HepG2 (cell line): ENCODE results near the gene TXNRD2. TPM values are rescaled to one million over a fixed set of nuclear protein-coding genes. Genes with fewer than 3 reads are reported as not detected.

Experiments
- ATF7 ChIP-seq, 2 experiments: fragments of 450-650 bp in 1 of 2; sonication (generic) in 1 of 2; formaldehyde crosslinking in 1 of 2; IDR thresholded peaks; 2 replicates each; pipeline versions ENCODE4 v1.4.0 to v1.6.1; 2016 to 2020; ENCODE audit warnings: antibody characterized with exemption in 1 of 2, mild to moderate bottlenecking in 1 of 2, missing genetic modification reagents in 1 of 2
- FOXO1 ChIP-seq: sonication (generic); formaldehyde crosslinking; IDR thresholded peaks from 2 replicates; pipeline ENCODE4 v1.4.0; 2020; ENCODE audit warnings: missing genetic modification reagents
- HMGA1 ChIP-seq: sonication (generic); formaldehyde crosslinking; conservative IDR thresholded peaks from 2 replicates; pipeline ENCODE4 v1.4.0; 2020; ENCODE audit warnings: missing genetic modification reagents
- IRF2 ChIP-seq: IDR thresholded peaks from 2 replicates; pipeline ENCODE4 v1.6.1; 2018; ENCODE audit warnings: missing genetic modification reagents, missing compliant biosample characterization
- NRL ChIP-seq: sonication (generic); formaldehyde crosslinking; IDR thresholded peaks from 2 replicates; pipeline ENCODE4 v1.5.0; 2020; ENCODE audit warnings: missing genetic modification reagents, mild to moderate bottlenecking, moderate library complexity, borderline replicate concordance
- PAX8 ChIP-seq: sonication (generic); formaldehyde crosslinking; IDR thresholded peaks from 2 replicates; pipeline ENCODE4 v1.8.0; 2022; ENCODE audit warnings: mild to moderate bottlenecking, missing genetic modification reagents, borderline replicate concordance
- RBM22 ChIP-seq: fragments of 200-400 bp; formaldehyde crosslinking; optimal IDR thresholded peaks from 2 replicates; pipeline ENCODE3; 2017; ENCODE audit warnings: mild to moderate bottlenecking, low read length, moderate library complexity
- RFX5 ChIP-seq: IDR thresholded peaks from 2 replicates; pipeline ENCODE4 v1.6.1; 2011; ENCODE audit warnings: low read depth, low read length, improper control_type of control experiment
- SALL1 ChIP-seq: sonication (generic); formaldehyde crosslinking; IDR thresholded peaks from 2 replicates; pipeline ENCODE4 v1.8.0; 2022; ENCODE audit warnings: mild to moderate bottlenecking, missing genetic modification reagents
- SOX13 ChIP-seq, 3 experiments: fragments of 450-650 bp in 1 of 3; sonication (generic) in 1 of 3; formaldehyde crosslinking in 1 of 3; IDR thresholded peaks in 2 of 3; conservative IDR thresholded peaks in 1 of 3; 2 replicates each; pipeline versions ENCODE4 v1.5.0 to v1.6.1; 2016 to 2020; ENCODE audit warnings: antibody characterized with exemption in 1 of 3, mild to moderate bottlenecking in 1 of 3, missing compliant biosample characterization in 1 of 3, missing genetic modification reagents in 1 of 3, moderate library complexity in 1 of 3
- SP2 ChIP-seq: sonication (generic); formaldehyde crosslinking; IDR thresholded peaks from 2 replicates; pipeline ENCODE4 v1.5.1; 2020; ENCODE audit warnings: mild to moderate bottlenecking, missing genetic modification reagents
- TOPORS ChIP-seq: sonication (generic); formaldehyde crosslinking; IDR thresholded peaks from 2 replicates; pipeline ENCODE4 v1.8.0; 2023; ENCODE audit warnings: mild to moderate bottlenecking, missing genetic modification reagents
- ZBTB34 ChIP-seq: sonication (generic); formaldehyde crosslinking; IDR thresholded peaks from 2 replicates; pipeline ENCODE4 v1.8.0; 2022; ENCODE audit warnings: mild to moderate bottlenecking, missing genetic modification reagents
- ZBTB4 ChIP-seq: sonication (generic); formaldehyde crosslinking; IDR thresholded peaks from 2 replicates; pipeline ENCODE4 v1.4.0; 2020; ENCODE audit warnings: missing genetic modification reagents, mild to moderate bottlenecking, borderline replicate concordance
- ZFP37 ChIP-seq: sonication (generic); formaldehyde crosslinking; IDR thresholded peaks from 2 replicates; pipeline ENCODE4 v1.4.0; 2020; ENCODE audit warnings: missing genetic modification reagents, borderline replicate concordance
- ZFP90 ChIP-seq: sonication (generic); formaldehyde crosslinking; IDR thresholded peaks from 2 replicates; pipeline ENCODE4 v1.8.0; 2022; ENCODE audit warnings: missing genetic modification reagents, mild to moderate bottlenecking, inconsistent platforms, borderline replicate concordance
- ZNF281 ChIP-seq: sonication (generic); formaldehyde crosslinking; IDR thresholded peaks from 2 replicates; pipeline ENCODE4 v1.4.0; 2020; ENCODE audit warnings: missing genetic modification reagents, borderline replicate concordance
- ZNF430 ChIP-seq: sonication (generic); formaldehyde crosslinking; IDR thresholded peaks from 2 replicates; pipeline ENCODE4 v1.9.0; 2021; ENCODE audit warnings: mild to moderate bottlenecking, missing genetic modification reagents
- ZNF460 ChIP-seq: sonication (generic); formaldehyde crosslinking; IDR thresholded peaks from 2 replicates; pipeline ENCODE4 v1.5.1; 2020; ENCODE audit warnings: missing genetic modification reagents, mild to moderate bottlenecking, borderline replicate concordance
- ZNF761 ChIP-seq: sonication (generic); formaldehyde crosslinking; conservative IDR thresholded peaks from 2 replicates; pipeline ENCODE4 v1.4.0; 2020; ENCODE audit warnings: mild to moderate bottlenecking, missing genetic modification reagents
- polyA plus RNA-seq, 8 experiments: library from polyadenylated mRNA; depleted of rRNA in 3 of 8; stranded (reverse) in 7 of 8; unstranded in 1 of 8; fragments of >200 nt; fragmentation: Illumina TruSeq in 4 of 8; extraction: Trizol in 4 of 8; gene quantifications; 2 replicates each; pipeline versions ENCODE4 v1.2.1 to v1.2.3, GENCODE V29; 2011 to 2016; ENCODE audit warnings: low read depth in 4 of 8, missing spikeins in 1 of 8, mixed read lengths in 1 of 8; ENCODE audit not compliant: insufficient read depth in 1 of 8
- total RNA-seq, 5 experiments: library from RNA; depleted of rRNA; stranded (reverse); fragments of >200 nt; fragmentation: Illumina TruSeq; extraction: Trizol; gene quantifications; 2 replicates each; pipeline ENCODE4 v1.2.3, GENCODE V29; 2016; ENCODE audit warnings: low read depth in 1 of 5

The TXNRD2 gene
- total and polyA plus RNA-seq, 2 of the 13 experiments (the other 11 are each of a cell fraction or from before 2014, with no cell fraction given): 17.5 to 18.6 TPM

- TF ChIP-seq ZNF281 (CRISPR knock-in tag) (peak; percentile 71; the same call in 1 of the 2 replicates), ZNF460 (CRISPR knock-in tag) (no peak), SP2 (CRISPR knock-in tag) (0 out of 2 replicates have a peak, but pooled peaks have one; percentile 21), ZBTB34 (0 out of 2 replicates have a peak, but pooled peaks have one; percentile 45), ATF7 (IDR thresholded peaks at IDR 0.05) (no peak), ATF7 (CRISPR knock-in tag; IDR thresholded peaks at IDR 0.05) (no peak), FOXO1 (CRISPR knock-in tag) (peak; percentile 57), IRF2 (CRISPR knock-in tag) (peak; percentile 87; the same call in 1 of the 2 replicates), SOX13 (IDR thresholded peaks at IDR 0.05) (no peak), SOX13 (CRISPR knock-in tag; conservative IDR thresholded peaks at IDR 0.05 in 1 of 2, IDR thresholded peaks at IDR 0.05 in 1 of 2) (peak in 1 of 2 experiments; percentile 66; a peak in 2 of 4 replicates), ZFP37 (CRISPR knock-in tag) (peak; percentile 61; the same call in 1 of the 2 replicates), SALL1 (CRISPR knock-in tag) (peak; percentile 85), PAX8 (CRISPR knock-in tag) (no peak), ZBTB4 (CRISPR knock-in tag) (peak; percentile 93; the same call in 1 of the 2 replicates), ZNF761 (CRISPR knock-in tag) (peak; percentile 45; the same call in 1 of the 2 replicates), RBM22 (peak; percentile 87), ZFP90 (CRISPR knock-in tag) (peak; percentile 83; the same call in 1 of the 2 replicates), RFX5 (no peak), ZNF430 (CRISPR knock-in tag) (peak; percentile 46; the same call in 1 of the 2 replicates), HMGA1 (CRISPR knock-in tag) (no peak), TOPORS (CRISPR knock-in tag) (peak; percentile 76), NRL (CRISPR knock-in tag) (peak; percentile 70)
Measured at GRCh38 chr22:19970479-19971275, 29.1 kb upstream of the TXNRD2 start (continued).
